GM23338 (cell line): ENCODE measurements around the gene RIMKLB. TPM values are rescaled to one million over a fixed set of nuclear protein-coding genes. Genes with fewer than 3 reads are reported as not detected.

Experiments used
- ETS1 ChIP-seq: IDR thresholded peaks from 2 replicates; pipeline ENCODE4 v1.6.1; 2016; ENCODE audit warnings: antibody characterized with exemption
- EZH2 ChIP-seq: fragments of 200-600 bp; sonication (generic); IDR thresholded peaks from one replicate; pipeline ENCODE4 v1.8.0; 2017; ENCODE audit warnings: antibody characterized with exemption, mild to moderate bottlenecking, low read depth; ENCODE audit not compliant: unreplicated experiment
- EZH2phosphoT487 ChIP-seq: fragments of 200-600 bp; sonication (generic); IDR thresholded peaks from one replicate; pipeline ENCODE4 v1.8.1; 2018; ENCODE audit warnings: antibody characterized with exemption; ENCODE audit not compliant: unreplicated experiment
- JUNB ChIP-seq: IDR thresholded peaks from one replicate; pipeline ENCODE4 v1.6.1; 2016; ENCODE audit warnings: antibody characterized with exemption; ENCODE audit not compliant: unreplicated experiment
- NANOG ChIP-seq: IDR thresholded peaks from 2 replicates; pipeline ENCODE4 v1.6.1; 2016; ENCODE audit warnings: antibody characterized with exemption, borderline replicate concordance
- ZNF331 ChIP-seq: fragments of 250-450 bp; sonication (Bioruptor Pico); IDR thresholded peaks from 2 replicates; pipeline ENCODE4 v1.5.0; 2020; ENCODE audit warnings: low read depth, mild to moderate bottlenecking, moderate library complexity
- ZNF462 ChIP-seq: fragments of 250-450 bp; sonication (Bioruptor Pico); IDR thresholded peaks from 2 replicates; pipeline ENCODE4 v1.5.0; 2020; ENCODE audit warnings: mild to moderate bottlenecking, moderate library complexity
- polyA plus RNA-seq: library from polyadenylated mRNA; unstranded; fragments of >200 nt; fragmentation: Nextera tagmentation; extraction: Ambion mirVana; gene quantifications from 2 replicates; pipeline ENCODE4 v1.2.1, GENCODE V29; 2016
- total RNA-seq: library from RNA; depleted of rRNA; stranded (reverse); fragments of >200 nt; shearing (Covaris generic); gene quantifications from 2 replicates; pipeline ENCODE4 v1.2.3, GENCODE V29; 2014

RIMKLB gene
- total and polyA plus RNA-seq, 2 experiments from 2014 or later = 87.0 to 104 TPM

GRCh38 chr12:8828257-8829124, 130.7 kb downstream of the RIMKLB start (continued):
- TF ChIP-seq ZNF462 (CRISPR knock-in tag) (no peak), EZH2 (no peak), NANOG (no peak), EZH2phosphoT487 (no peak), ZNF331 (CRISPR knock-in tag) (no peak), JUNB (no peak), ETS1 (no peak)
